Stimulated activated naive CD8-positive, alpha-beta T cell treated with anti-CD3 and anti-CD28 coated beads, Interleukin-15, amount 100 ng/mL, for 72 hours (primary cell): ENCODE measurements around the gene SELP.
A peak's percentile ranks its signal among the peaks of the same experiment; 100 is the strongest.

Experiments
- ATAC-seq: fragments of 150-1000 bp; cut with Tn5 transposase; 2 replicates; pipeline ENCODE4 v1.10.0; 2021; ENCODE audit warnings: mild to moderate bottlenecking, moderate library complexity
- DNase-seq, 2 donors: peaks; one replicate each; pipeline ENCODE4 v3.0.0; 2021 to 2022
- H3K27ac Mint-ChIP-seq, 2 donors: one replicate each; pipeline ENCODE4 v1.8.0; 2022; ENCODE audit warnings: mild to moderate bottlenecking in 2 of 2, mixed read lengths in 2 of 2, moderate library complexity in 2 of 2
- H3K27me3 Mint-ChIP-seq: one replicate; pipeline ENCODE4 v1.8.0; 2022; ENCODE audit warnings: mixed read lengths
- H3K4me1 Mint-ChIP-seq: one replicate; pipeline ENCODE4 v1.8.0; 2022; ENCODE audit warnings: mild to moderate bottlenecking, mixed read lengths
- H3K4me3 Mint-ChIP-seq, 2 donors: one replicate each; pipeline ENCODE4 v1.8.0; 2022; ENCODE audit warnings: mild to moderate bottlenecking in 2 of 2, mixed read lengths in 2 of 2, moderate library complexity in 1 of 2
- H3K9me3 Mint-ChIP-seq, 2 donors: one replicate each; pipeline ENCODE4 v1.8.0; 2022; ENCODE audit warnings: mixed read lengths in 2 of 2

SELP gene

GRCh38 chr1:169571450-169571849, 58.5 kb downstream of the SELP start:
- Mint-ChIP-seq H3K27ac (no peak overlapping the region), H3K4me1 (no peaks in the 10 kb centered on the region)
- ATAC-seq = no peak

GRCh38 chr1:169570172-169570574, 59.8 kb downstream of the SELP start:
- no peak for DNase-seq
- no peaks in the 10 kb centered on the region for H3K27me3 Mint-ChIP-seq
- H3K4me3 Mint-ChIP-seq = no peak overlapping the region
- no peak overlapping the region for H3K27ac Mint-ChIP-seq
- peaks cover 0 to under 1% of the 10 kb centered on the region in 2 donors for H3K9me3 Mint-ChIP-seq
- ATAC-seq = no peak
- no peaks in the 10 kb centered on the region for H3K4me1 Mint-ChIP-seq

More at GRCh38 chr1:169571450-169571849, 58.5 kb downstream of the SELP start:
- Mint-ChIP-seq H3K4me3 (no peak overlapping the region), H3K9me3 (no peaks in the 10 kb centered on the region), H3K27me3 (no peaks in the 10 kb centered on the region)
- no peak for DNase-seq

GRCh38 chr1:169568497-169568896, 61.4 kb downstream of the SELP start:
- H3K4me3 Mint-ChIP-seq = no peak overlapping the region
- DNase-seq = no peak
- H3K27ac Mint-ChIP-seq = no peak overlapping the region
- peaks cover 5 to 6% of the 10 kb centered on the region in 2 donors for H3K9me3 Mint-ChIP-seq
- ATAC-seq = no peak
- H3K27me3 Mint-ChIP-seq = no peaks in the 10 kb centered on the region
- peaks cover 9% of the 10 kb centered on the region for H3K4me1 Mint-ChIP-seq

GRCh38 chr1:169565335-169566271, 64.3 kb downstream of the SELP start:
- DNase-seq (no peak), ATAC-seq (no peak)
- Mint-ChIP-seq H3K4me1 (peaks cover 9% of the 10 kb centered on the region), H3K4me3 (no peak overlapping the region), H3K27ac (peak overlapping the region in 1 of 2 donors; percentile 55), H3K9me3 (peaks cover 5 to 6% of the 10 kb centered on the region in 2 donors), H3K27me3 (no peaks in the 10 kb centered on the region)

- peaks cover 9% of the 10 kb centered on the region for H3K4me1 Mint-ChIP-seq
- DNase-seq (no peak), ATAC-seq (no peak)
- H3K27ac Mint-ChIP-seq = no peak overlapping the region
- H3K4me3 Mint-ChIP-seq = no peak overlapping the region
- H3K9me3 Mint-ChIP-seq = peaks cover 5 to 6% of the 10 kb centered on the region in 2 donors
- H3K27me3 Mint-ChIP-seq = no peaks in the 10 kb centered on the region
Observed at GRCh38 chr1:169563650-169564049, 66.3 kb downstream of the SELP start.

- Mint-ChIP-seq H3K4me3 (no peak overlapping the region), H3K9me3 (peaks cover 5 to 6% of the 10 kb centered on the region in 2 donors), H3K27ac (no peak overlapping the region), H3K27me3 (no peaks in the 10 kb centered on the region), H3K4me1 (peaks cover 9% of the 10 kb centered on the region)
- no peak for DNase-seq
- no peak for ATAC-seq
Observed at GRCh38 chr1:169563019-169563615, 66.8 kb downstream of the SELP start.

DNA sequence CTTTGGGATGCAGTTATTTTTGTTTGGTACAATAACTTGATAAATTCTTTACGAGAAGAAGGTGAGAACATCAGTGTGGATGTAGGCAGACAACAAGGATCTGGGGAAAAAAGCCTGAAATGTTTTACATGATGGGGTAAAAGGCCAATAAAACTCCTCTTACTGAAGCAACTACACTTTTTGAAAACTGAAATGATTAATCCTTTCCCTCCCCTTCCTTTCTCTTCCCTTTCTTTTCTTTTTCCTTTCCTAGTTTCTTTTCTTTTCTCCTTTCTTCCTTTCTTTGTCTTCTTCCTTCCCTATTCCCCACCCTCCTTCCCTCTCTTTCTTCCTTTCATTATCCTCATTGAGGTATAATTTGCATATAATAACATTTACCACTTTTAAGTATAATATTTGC, 68.2 kb downstream of the SELP start:
- Mint-ChIP-seq H3K9me3 (peaks cover 5 to 6% of the 10 kb centered on the region in 2 donors), H3K27ac (no peak overlapping the region), H3K27me3 (no peaks in the 10 kb centered on the region), H3K4me3 (no peak overlapping the region), H3K4me1 (peaks cover 9% of the 10 kb centered on the region)
- ATAC-seq (no peak), DNase-seq (no peak)

GRCh38 chr1:169557131-169557530, 72.8 kb downstream of the SELP start:
- no peak overlapping the region for H3K4me3 Mint-ChIP-seq
- H3K9me3 Mint-ChIP-seq = no peaks in the 10 kb centered on the region
- no peak overlapping the region for H3K27ac Mint-ChIP-seq
- DNase-seq (no peak), ATAC-seq (no peak)
- no peaks in the 10 kb centered on the region for H3K27me3 Mint-ChIP-seq
- no peaks in the 10 kb centered on the region for H3K4me1 Mint-ChIP-seq

DNA sequence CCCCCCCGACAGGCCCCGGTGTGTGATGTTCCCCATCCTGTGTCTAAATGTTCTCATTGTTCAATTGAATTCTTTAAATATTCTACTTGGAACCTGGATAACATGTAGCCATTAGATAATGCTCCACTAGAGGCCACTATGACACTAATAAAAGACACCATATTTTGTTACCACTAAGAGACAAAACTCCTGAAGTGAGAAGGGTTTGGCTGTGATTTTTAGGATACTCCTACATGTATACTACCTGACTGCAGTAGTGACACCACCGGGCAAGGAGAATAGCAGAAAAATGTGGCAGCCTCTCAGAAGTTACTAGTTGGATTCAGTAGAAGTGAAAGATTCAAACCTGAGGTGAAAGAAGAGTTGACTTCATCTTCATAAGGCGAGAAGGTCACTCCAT, 79.6 kb downstream of the SELP start:
- Mint-ChIP-seq H3K27ac (no peak overlapping the region), H3K4me1 (peaks cover 5% of the 10 kb centered on the region), H3K9me3 (no peaks in the 10 kb centered on the region), H3K4me3 (no peak overlapping the region), H3K27me3 (no peaks in the 10 kb centered on the region)
- DNase-seq = peak in 1 of 2 donors; percentile 5
- peak; percentile 48 for ATAC-seq

GRCh38 chr1:169548282-169548681, 81.6 kb downstream of the SELP start:
- H3K4me3 Mint-ChIP-seq = no peak overlapping the region
- peak overlapping the region in 1 of 2 donors; percentile 31 for H3K27ac Mint-ChIP-seq
- DNase-seq (no peak), ATAC-seq (no peak)
- H3K4me1 Mint-ChIP-seq = peaks cover 5% of the 10 kb centered on the region
- H3K9me3 Mint-ChIP-seq = no peaks in the 10 kb centered on the region
- no peaks in the 10 kb centered on the region for H3K27me3 Mint-ChIP-seq

DNA sequence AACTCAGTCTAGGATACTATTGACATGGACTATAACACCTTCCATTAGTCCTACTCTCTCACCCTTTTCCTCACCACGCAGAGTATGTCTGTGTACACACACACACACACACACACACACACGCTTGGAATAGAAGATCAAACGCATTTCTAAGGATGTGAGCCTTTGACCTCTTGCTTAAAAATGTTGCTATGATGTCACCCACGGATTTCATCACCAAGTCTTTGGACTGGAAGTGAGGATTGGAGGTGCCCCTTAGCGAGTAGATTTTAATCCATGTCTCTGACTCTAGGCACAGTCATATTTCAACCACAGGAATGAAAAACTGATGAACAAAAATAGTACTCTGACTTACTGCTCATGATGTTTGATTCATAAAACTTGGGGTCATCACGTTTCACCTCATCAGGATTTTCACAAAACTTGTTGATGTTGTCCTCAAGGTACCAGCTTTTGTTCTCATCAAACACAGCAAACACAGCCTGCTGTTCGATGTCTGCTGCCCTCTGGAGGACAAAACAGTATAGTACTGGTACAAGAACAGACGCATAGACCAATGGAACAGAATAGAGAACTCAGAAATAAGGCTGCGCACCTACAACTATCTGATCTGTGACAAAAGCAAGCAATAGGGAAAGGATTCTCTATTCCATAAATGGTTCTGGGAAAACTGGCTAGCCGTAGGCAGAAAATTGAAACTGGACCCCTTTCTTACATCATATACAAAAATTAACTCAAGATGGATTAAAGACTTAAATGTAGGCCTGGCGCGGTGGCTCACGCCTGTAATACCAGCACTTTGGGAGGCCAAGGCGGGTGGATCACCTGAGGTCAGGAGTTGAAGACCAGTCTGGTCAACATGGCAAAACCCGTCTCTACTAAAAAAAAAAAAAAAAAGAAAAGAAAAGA, 83.6 kb downstream of the SELP start:
- Mint-ChIP-seq H3K4me1 (peaks cover 5% of the 10 kb centered on the region), H3K9me3 (no peaks in the 10 kb centered on the region), H3K27me3 (no peaks in the 10 kb centered on the region), H3K27ac (no peak overlapping the region), H3K4me3 (no peak overlapping the region)
- ATAC-seq = peak; percentile 75
- DNase-seq = peak; percentile 48 to 52

GRCh38 chr1:169545472-169545871, 84.5 kb downstream of the SELP start:
- DNase-seq (no peak), ATAC-seq (no peak)
- H3K9me3 Mint-ChIP-seq = no peaks in the 10 kb centered on the region
- H3K4me3 Mint-ChIP-seq = no peak overlapping the region
- H3K27ac Mint-ChIP-seq = no peak overlapping the region
- peaks cover 4% of the 10 kb centered on the region for H3K4me1 Mint-ChIP-seq
- no peaks in the 10 kb centered on the region for H3K27me3 Mint-ChIP-seq

- no peaks in the 10 kb centered on the region for H3K4me1 Mint-ChIP-seq
- ATAC-seq = no peak
- no peak overlapping the region for H3K27ac Mint-ChIP-seq
- no peaks in the 10 kb centered on the region for H3K9me3 Mint-ChIP-seq
- no peaks in the 10 kb centered on the region for H3K27me3 Mint-ChIP-seq
- H3K4me3 Mint-ChIP-seq = no peak overlapping the region
- no peak for DNase-seq
Observed at GRCh38 chr1:169538998-169539871, 90.7 kb downstream of the SELP start.
